ENCODE results near the gene BICRA. TPM values are rescaled to one million over a fixed set of nuclear protein-coding genes. Genes with fewer than 3 reads are reported as not detected.

BICRA gene
- total RNA-seq, 1 donor: 3.0 TPM

DNA sequence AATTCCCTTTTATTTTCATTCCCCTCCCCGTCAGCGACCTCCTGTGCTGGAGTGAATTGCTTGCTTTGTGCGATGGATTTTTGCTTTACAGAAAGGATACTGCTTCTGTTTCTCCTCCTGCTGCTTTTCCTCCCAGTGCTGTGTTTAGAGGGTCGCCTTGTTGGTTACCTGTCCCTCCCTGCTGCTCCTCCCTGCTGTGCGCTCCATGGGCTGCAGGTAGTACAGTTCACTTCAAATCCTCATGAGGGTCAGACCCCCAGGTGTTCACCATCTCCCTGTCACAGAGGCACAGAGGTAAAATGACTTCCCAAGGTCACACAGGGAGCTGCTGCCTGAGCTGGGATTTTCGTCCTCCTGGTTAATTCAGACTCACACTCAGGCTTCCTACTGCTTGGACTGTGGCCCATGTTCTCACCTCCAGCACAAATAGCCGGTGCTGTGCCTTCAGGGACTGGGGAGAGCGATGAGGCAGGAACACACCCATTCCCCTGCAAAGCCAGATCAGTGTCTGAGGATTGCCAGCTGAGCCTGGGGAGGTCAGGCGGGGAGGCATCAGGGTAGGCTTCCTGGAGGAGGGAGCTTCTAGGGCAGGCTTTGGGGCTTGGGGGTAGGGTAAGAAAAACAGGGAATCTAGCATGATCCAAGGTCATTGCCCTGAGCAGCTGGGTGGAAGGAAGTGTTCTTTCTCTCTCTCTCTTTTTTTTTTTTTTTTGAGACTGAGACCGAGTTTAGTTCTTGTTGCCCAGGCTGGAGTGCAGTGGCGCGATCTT is 14.4 kb downstream of the BICRA start:
- DNase-seq (ENCODE audit: low read depth): no peak
- no peak overlapping the region for H3K4me3 ChIP-seq (ENCODE audit: low read depth, low read length)
- TF ChIP-seq, protein P1, sequence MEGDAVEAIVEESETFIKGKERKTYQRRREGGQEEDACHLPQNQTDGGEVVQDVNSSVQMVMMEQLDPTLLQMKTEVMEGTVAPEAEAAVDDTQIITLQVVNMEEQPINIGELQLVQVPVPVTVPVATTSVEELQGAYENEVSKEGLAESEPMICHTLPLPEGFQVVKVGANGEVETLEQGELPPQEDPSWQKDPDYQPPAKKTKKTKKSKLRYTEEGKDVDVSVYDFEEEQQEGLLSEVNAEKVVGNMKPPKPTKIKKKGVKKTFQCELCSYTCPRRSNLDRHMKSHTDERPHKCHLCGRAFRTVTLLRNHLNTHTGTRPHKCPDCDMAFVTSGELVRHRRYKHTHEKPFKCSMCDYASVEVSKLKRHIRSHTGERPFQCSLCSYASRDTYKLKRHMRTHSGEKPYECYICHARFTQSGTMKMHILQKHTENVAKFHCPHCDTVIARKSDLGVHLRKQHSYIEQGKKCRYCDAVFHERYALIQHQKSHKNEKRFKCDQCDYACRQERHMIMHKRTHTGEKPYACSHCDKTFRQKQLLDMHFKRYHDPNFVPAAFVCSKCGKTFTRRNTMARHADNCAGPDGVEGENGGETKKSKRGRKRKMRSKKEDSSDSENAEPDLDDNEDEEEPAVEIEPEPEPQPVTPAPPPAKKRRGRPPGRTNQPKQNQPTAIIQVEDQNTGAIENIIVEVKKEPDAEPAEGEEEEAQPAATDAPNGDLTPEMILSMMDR (IDR thresholded peaks at IDR 0.05; ENCODE audit: insufficient read depth, low read depth, low read length): no peak

DNA sequence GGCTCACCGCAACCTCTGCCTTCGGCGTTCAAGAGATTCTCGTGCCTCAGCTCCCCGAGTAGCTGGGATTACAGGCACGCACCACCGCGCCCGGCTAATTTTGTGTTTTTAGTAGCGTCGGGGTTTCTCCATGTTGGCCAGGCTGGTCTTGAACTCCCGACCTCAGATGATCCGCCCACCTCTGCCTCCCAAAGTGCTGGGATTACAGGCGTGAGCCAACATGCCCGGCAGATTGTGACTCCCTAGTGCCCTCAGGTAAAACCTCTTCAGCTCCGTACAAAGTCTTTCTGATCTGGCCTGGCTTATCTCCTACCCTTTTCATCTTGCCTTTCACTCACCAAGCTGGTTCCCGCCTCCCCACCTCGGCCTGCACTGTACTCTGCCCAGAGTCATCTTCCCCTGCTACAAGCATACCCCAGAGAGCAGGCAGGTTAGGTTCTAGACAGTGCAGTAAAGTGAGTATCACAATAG is 15.0 kb downstream of the BICRA start:
- TF ChIP-seq, protein P1 (IDR thresholded peaks at IDR 0.05; ENCODE audit: insufficient read depth, low read depth, low read length): no peak

DNA sequence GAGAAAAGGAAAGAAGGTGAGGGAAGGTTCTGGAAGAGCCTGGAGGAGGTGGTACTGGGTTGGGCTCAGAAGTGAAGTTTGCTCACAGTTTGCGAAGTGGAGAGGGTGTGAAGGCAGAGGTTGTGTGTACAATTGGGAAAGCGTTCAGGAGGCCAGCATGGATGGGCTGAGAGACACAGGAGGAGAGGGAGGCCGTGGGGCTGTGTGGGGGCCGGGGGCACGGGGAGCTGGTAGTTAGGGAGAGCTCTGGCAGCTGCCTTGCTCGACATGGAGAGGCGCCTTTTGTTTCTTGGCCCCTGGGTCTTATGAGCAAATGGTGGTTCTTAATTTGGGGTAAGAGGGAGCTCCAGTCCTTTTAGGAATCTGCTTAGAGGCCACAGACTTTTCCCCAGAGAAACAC is 16.7 kb downstream of the BICRA start:
- no peak for DNase-seq (ENCODE audit: low read depth)
- H3K4me3 ChIP-seq (ENCODE audit: low read depth, low read length): no peak overlapping the region
- TF ChIP-seq, protein P1 (IDR thresholded peaks at IDR 0.05; ENCODE audit: insufficient read depth, low read depth, low read length): no peak

More for the DNA sequence above, 15.0 kb downstream of the BICRA start:
- H3K4me3 ChIP-seq (ENCODE audit: low read depth, low read length): no peak overlapping the region
- DNase-seq (ENCODE audit: low read depth): no peak

DNA sequence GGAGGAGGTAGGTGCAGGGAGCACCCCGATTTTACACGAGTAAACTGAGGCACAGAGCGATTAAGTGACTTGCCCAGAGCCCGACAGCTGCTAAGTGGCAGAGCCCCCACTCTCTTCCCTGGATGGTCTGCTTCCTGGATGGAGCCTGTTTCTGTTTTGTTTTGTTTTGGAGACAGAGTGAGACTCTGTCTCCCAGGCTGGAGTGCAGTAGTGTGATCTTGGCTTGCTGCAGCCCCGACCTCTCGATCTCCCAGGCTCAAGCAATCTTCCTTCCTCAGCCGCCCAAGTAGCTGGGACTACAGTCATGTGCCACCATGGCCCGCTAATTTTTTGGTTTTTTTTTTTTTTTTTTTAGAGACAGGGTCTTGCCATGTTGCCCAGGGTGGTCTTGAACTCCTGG is 17.3 kb downstream of the BICRA start:
- TF ChIP-seq, protein P1 (IDR thresholded peaks at IDR 0.05; ENCODE audit: insufficient read depth, low read depth, low read length): no peak
- H3K4me3 ChIP-seq (ENCODE audit: low read depth, low read length): no peak overlapping the region
- no peak for DNase-seq (ENCODE audit: low read depth)

DNA sequence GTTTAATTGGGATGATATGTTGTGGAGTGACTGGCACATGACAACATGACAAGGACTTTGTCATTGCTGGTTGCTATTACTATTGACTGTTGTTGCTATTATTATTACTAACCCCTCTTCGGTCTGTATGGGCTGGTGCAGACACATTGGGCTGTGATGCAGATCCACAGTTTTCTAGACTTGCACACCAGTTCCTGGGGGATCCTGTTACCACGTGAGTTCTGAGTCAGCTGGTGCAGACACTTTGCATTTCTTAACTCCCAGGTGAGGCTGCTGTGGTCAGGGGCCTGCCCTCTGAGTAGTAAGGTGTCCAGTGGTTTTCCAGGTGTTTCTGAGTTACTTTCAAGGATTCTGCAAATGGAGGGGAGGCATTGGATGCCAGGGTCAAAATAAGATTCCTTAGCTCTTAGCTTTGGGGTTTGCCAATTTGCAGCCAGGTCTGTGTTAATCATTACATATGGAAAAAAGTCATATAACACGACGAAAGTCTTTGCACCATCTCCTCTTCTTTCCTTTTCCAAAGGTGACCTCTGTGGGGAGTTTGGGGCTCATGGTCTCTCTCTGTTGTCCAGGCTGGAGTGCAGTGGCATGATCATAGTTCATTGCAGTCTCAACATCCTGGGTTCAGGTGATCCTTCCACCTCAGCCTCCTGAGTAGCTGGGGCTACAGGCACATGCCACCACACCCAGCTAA is 19.3 kb downstream of the BICRA start:
- H3K4me3 ChIP-seq (ENCODE audit: low read depth, low read length): no peak overlapping the region
- DNase-seq (ENCODE audit: low read depth): no peak
- TF ChIP-seq, protein P1 (IDR thresholded peaks at IDR 0.05; ENCODE audit: insufficient read depth, low read depth, low read length): no peak

DNA sequence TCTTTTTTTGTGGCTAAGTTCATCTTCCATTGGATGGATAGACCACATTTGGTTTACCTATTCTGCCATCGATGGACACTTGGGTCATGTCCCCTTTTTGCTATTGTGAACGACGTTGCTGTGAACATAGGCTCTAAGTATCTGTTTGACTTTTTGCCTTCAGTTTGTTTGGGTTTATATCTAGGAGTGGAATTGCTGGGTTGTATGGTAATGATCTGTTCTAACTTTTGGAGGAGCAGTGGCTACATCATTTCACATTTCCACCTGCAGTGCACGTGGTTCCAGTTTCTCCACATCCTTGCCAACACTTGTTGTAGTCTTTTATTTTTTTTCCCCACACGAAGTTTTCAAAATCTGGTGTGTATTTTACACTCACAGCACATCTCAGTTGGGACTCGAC is 21.7 kb downstream of the BICRA start:
- no peak overlapping the region for H3K4me3 ChIP-seq (ENCODE audit: low read depth, low read length)
- TF ChIP-seq, protein P1 (IDR thresholded peaks at IDR 0.05; ENCODE audit: insufficient read depth, low read depth, low read length): no peak
- DNase-seq (ENCODE audit: low read depth): no peak

All from fibroblast of villous mesenchyme (primary cell).